Activated T-cell treated with anti-CD3 and anti-CD28 coated beads, Interleukin-2, amount 50 U/mL, for 24 hours (primary cell): ENCODE data around the gene CLSTN3.
"Not testable (repeated sequence)": the region's sequence is repeated elsewhere in the genome, so short reads cannot be mapped to it uniquely, and the experiment has no call there.

ENCODE experiments used
- DNase-seq: peaks from one replicate; pipeline ENCODE4 v3.0.0-alpha.2; 2020
- H3K27ac Mint-ChIP-seq: 2 replicates; pipeline ENCODE4 v1.8.0; 2020; ENCODE audit warnings: mild to moderate bottlenecking, mixed read lengths
- H3K27me3 Mint-ChIP-seq: 2 replicates; pipeline ENCODE4 v1.8.0; 2020; ENCODE audit warnings: mixed read lengths
- H3K36me3 Mint-ChIP-seq: 2 replicates; pipeline ENCODE4 v1.8.0; 2020; ENCODE audit warnings: low read depth, mixed read lengths
- H3K4me1 Mint-ChIP-seq: 2 replicates; pipeline ENCODE4 v1.8.0; 2020; ENCODE audit warnings: low read depth, mixed read lengths
- H3K4me3 Mint-ChIP-seq: 2 replicates; pipeline ENCODE4 v1.8.0; 2020; ENCODE audit warnings: mild to moderate bottlenecking, moderate library complexity, mixed read lengths
- H3K9me3 Mint-ChIP-seq: 2 replicates; pipeline ENCODE4 v1.8.0; 2020; ENCODE audit warnings: mixed read lengths

The CLSTN3 gene

GRCh38 chr12:7099290-7099996 lies 30.7 kb upstream of the CLSTN3 start:
- Mint-ChIP-seq H3K9me3 (no peaks in the 10 kb centered on the region), H3K27ac (no peak overlapping the region), H3K27me3 (no peaks in the 10 kb centered on the region), H3K4me3 (no peak overlapping the region), H3K4me1 (peaks cover 11% of the 10 kb centered on the region), H3K36me3 (peaks cover 39% of the 10 kb centered on the region)
- no peak for DNase-seq

- no peak for DNase-seq
- Mint-ChIP-seq H3K27me3 (no peaks in the 10 kb centered on the region), H3K27ac (peak overlapping the region; percentile 31), H3K9me3 (no peaks in the 10 kb centered on the region), H3K36me3 (peaks cover 43% of the 10 kb centered on the region), H3K4me1 (peaks cover 13% of the 10 kb centered on the region), H3K4me3 (no peak overlapping the region)
Measured at GRCh38 chr12:7100239-7100638, 29.9 kb upstream of the CLSTN3 start.

GRCh38 chr12:7101047-7101693 lies 29.0 kb upstream of the CLSTN3 start:
- no peaks in the 10 kb centered on the region for H3K27me3 Mint-ChIP-seq
- peaks cover 19% of the 10 kb centered on the region for H3K4me1 Mint-ChIP-seq
- no peak overlapping the region for H3K4me3 Mint-ChIP-seq
- H3K36me3 Mint-ChIP-seq: peaks cover 51% of the 10 kb centered on the region
- DNase-seq: no peak
- H3K27ac Mint-ChIP-seq: peak overlapping the region; percentile 55
- H3K9me3 Mint-ChIP-seq: peaks cover 8% of the 10 kb centered on the region

- Mint-ChIP-seq H3K4me1 (peaks cover 24% of the 10 kb centered on the region), H3K4me3 (no peak overlapping the region), H3K27me3 (no peaks in the 10 kb centered on the region), H3K36me3 (peaks cover 57% of the 10 kb centered on the region), H3K9me3 (peaks cover 12% of the 10 kb centered on the region), H3K27ac (peak overlapping the region; percentile 12)
- no peak for DNase-seq
Measured at GRCh38 chr12:7101694-7102131, 28.5 kb upstream of the CLSTN3 start.

- Mint-ChIP-seq H3K36me3 (peaks cover 60% of the 10 kb centered on the region), H3K27ac (peak overlapping the region; percentile 12)
Measured at GRCh38 chr12:7102582-7102981, 27.6 kb upstream of the CLSTN3 start.

GRCh38 chr12:7103837-7104584 lies 26.2 kb upstream of the CLSTN3 start:
- DNase-seq: no peak
- peaks cover 34% of the 10 kb centered on the region for H3K4me1 Mint-ChIP-seq
- peaks cover 12% of the 10 kb centered on the region for H3K9me3 Mint-ChIP-seq
- H3K4me3 Mint-ChIP-seq: no peak overlapping the region
- no peaks in the 10 kb centered on the region for H3K27me3 Mint-ChIP-seq
- peaks cover 62% of the 10 kb centered on the region for H3K36me3 Mint-ChIP-seq
- no peak overlapping the region for H3K27ac Mint-ChIP-seq

More at GRCh38 chr12:7102582-7102981, 27.6 kb upstream of the CLSTN3 start:
- DNase-seq: no peak
- peaks cover 12% of the 10 kb centered on the region for H3K9me3 Mint-ChIP-seq
- no peaks in the 10 kb centered on the region for H3K27me3 Mint-ChIP-seq
- H3K4me1 Mint-ChIP-seq: peaks cover 28% of the 10 kb centered on the region
- no peak overlapping the region for H3K4me3 Mint-ChIP-seq

- H3K4me3 Mint-ChIP-seq: no peak overlapping the region
- no peaks in the 10 kb centered on the region for H3K27me3 Mint-ChIP-seq
- peaks cover 54% of the 10 kb centered on the region for H3K36me3 Mint-ChIP-seq
- no peak for DNase-seq
- H3K4me1 Mint-ChIP-seq: peaks cover 44% of the 10 kb centered on the region
- H3K9me3 Mint-ChIP-seq: peaks cover 12% of the 10 kb centered on the region
- H3K27ac Mint-ChIP-seq: no peak overlapping the region
Measured at GRCh38 chr12:7106082-7106481, 24.1 kb upstream of the CLSTN3 start.

GRCh38 chr12:7107181-7107580 lies 23.0 kb upstream of the CLSTN3 start:
- Mint-ChIP-seq H3K9me3 (peaks cover 12% of the 10 kb centered on the region), H3K4me1 (peaks cover 44% of the 10 kb centered on the region), H3K4me3 (peak overlapping the region; percentile 38), H3K36me3 (peaks cover 55% of the 10 kb centered on the region)
- DNase-seq, H3K27ac Mint-ChIP-seq, H3K27me3 Mint-ChIP-seq: not testable (repeated sequence)

- peaks cover 12% of the 10 kb centered on the region for H3K9me3 Mint-ChIP-seq
- H3K4me3 Mint-ChIP-seq: peak overlapping the region; percentile 93
- H3K27ac Mint-ChIP-seq: peak overlapping the region; percentile 98
- H3K36me3 Mint-ChIP-seq: peaks cover 52% of the 10 kb centered on the region
- H3K4me1 Mint-ChIP-seq: peaks cover 42% of the 10 kb centered on the region
- no peak for DNase-seq
- no peaks in the 10 kb centered on the region for H3K27me3 Mint-ChIP-seq
Measured at GRCh38 chr12:7107636-7108002, 22.6 kb upstream of the CLSTN3 start.

- peak overlapping the region; percentile 98 for H3K27ac Mint-ChIP-seq
- peaks cover 12% of the 10 kb centered on the region for H3K9me3 Mint-ChIP-seq
- H3K36me3 Mint-ChIP-seq: peaks cover 53% of the 10 kb centered on the region
- DNase-seq: peak; percentile 84
- peaks cover 40% of the 10 kb centered on the region for H3K4me1 Mint-ChIP-seq
- no peaks in the 10 kb centered on the region for H3K27me3 Mint-ChIP-seq
- H3K4me3 Mint-ChIP-seq: peak overlapping the region; percentile 93
Measured at GRCh38 chr12:7108003-7108795, 22.0 kb upstream of the CLSTN3 start.

GRCh38 chr12:7108796-7109571 lies 21.2 kb upstream of the CLSTN3 start, which contains the start of gene C1RL:
C1RL (minus strand) TSS chr12:7109214; CDS start chr12:7109180, 34 bp downstream.
- Mint-ChIP-seq H3K9me3 (peaks cover 12% of the 10 kb centered on the region), H3K27me3 (no peaks in the 10 kb centered on the region), H3K36me3 (peaks cover 53% of the 10 kb centered on the region), H3K4me1 (peaks cover 38% of the 10 kb centered on the region), H3K27ac (peak within 1 kb of the TSS; percentile 98), H3K4me3 (peak within 1 kb of the TSS; percentile 93)
- DNase-seq: peak; percentile 92

- peaks cover 12% of the 10 kb centered on the region for H3K9me3 Mint-ChIP-seq
- DNase-seq: no peak
- H3K27ac Mint-ChIP-seq: peak overlapping the region; percentile 93
- H3K4me1 Mint-ChIP-seq: peaks cover 38% of the 10 kb centered on the region
- peaks cover 57% of the 10 kb centered on the region for H3K36me3 Mint-ChIP-seq
- H3K27me3 Mint-ChIP-seq: no peaks in the 10 kb centered on the region
- H3K4me3 Mint-ChIP-seq: peak overlapping the region; percentile 93
Measured at GRCh38 chr12:7109572-7109920, 20.6 kb upstream of the CLSTN3 start.

- Mint-ChIP-seq H3K36me3 (peaks cover 61% of the 10 kb centered on the region), H3K4me1 (peaks cover 33% of the 10 kb centered on the region), H3K4me3 (no peak overlapping the region), H3K9me3 (peaks cover 9% of the 10 kb centered on the region), H3K27me3 (no peaks in the 10 kb centered on the region), H3K27ac (no peak overlapping the region)
- DNase-seq: no peak
Measured at GRCh38 chr12:7110661-7111060, 19.5 kb upstream of the CLSTN3 start.
